ENCODE results near the gene SLC36A1.
"Not testable (repeated sequence)": the region's sequence is repeated elsewhere in the genome, so short reads cannot be mapped to it uniquely, and the experiment has no call there.

The SLC36A1 gene

GRCh38 chr5:151447174-151448037 is at the start of gene SLC36A1:
Gene SLC36A1, plus strand, starts transcription at chr5:151447603. Its CDS starts 11,190 bp downstream, at chr5:151458793.
- peak; percentile 60 for DNase-seq

- DNase-seq = no peak
These were observed 41.9 kb upstream of the SLC36A1 start for GRCh38 chr5:151405334-151406160.

GRCh38 chr5:151406322-151406947 is 41.0 kb upstream of the SLC36A1 start:
- DNase-seq = peak; percentile 11

- DNase-seq = no peak
These were observed 38.7 kb upstream of the SLC36A1 start for GRCh38 chr5:151408591-151409230.

GRCh38 chr5:151413800-151414199 is 33.6 kb upstream of the SLC36A1 start:
- DNase-seq = no peak

- DNase-seq = no peak
These were observed 32.9 kb upstream of the SLC36A1 start for GRCh38 chr5:151414536-151414935.

GRCh38 chr5:151417712-151418111 is 29.7 kb upstream of the SLC36A1 start:
- no peak for DNase-seq

- no peak for DNase-seq
These were observed 27.3 kb upstream of the SLC36A1 start for GRCh38 chr5:151420127-151420526.

- DNase-seq = no peak
These were observed 22.4 kb upstream of the SLC36A1 start for GRCh38 chr5:151424892-151425523.

- not testable (repeated sequence) for DNase-seq
These were observed 21.1 kb upstream of the SLC36A1 start for GRCh38 chr5:151426347-151426746.

GRCh38 chr5:151427258-151427657 is 20.1 kb upstream of the SLC36A1 start:
- no peak for DNase-seq

GRCh38 chr5:151430731-151431130 is 16.7 kb upstream of the SLC36A1 start:
- no peak for DNase-seq

GRCh38 chr5:151431666-151432065 is 15.7 kb upstream of the SLC36A1 start:
- no peak for DNase-seq

- no peak for DNase-seq
These were observed 15.2 kb upstream of the SLC36A1 start for GRCh38 chr5:151432210-151432609.

GRCh38 chr5:151434570-151435237 is 12.7 kb upstream of the SLC36A1 start:
- DNase-seq = no peak

- peak; percentile 10 for DNase-seq
These were observed 909 bp downstream of the SLC36A1 start for GRCh38 chr5:151448038-151448985.

- no peak for DNase-seq
These were observed 1.9 kb downstream of the SLC36A1 start for GRCh38 chr5:151449297-151449696.

- no peak for DNase-seq
These were observed 2.4 kb downstream of the SLC36A1 start for GRCh38 chr5:151449839-151450238.

- DNase-seq = no peak
These were observed 3.2 kb downstream of the SLC36A1 start for GRCh38 chr5:151450605-151451004.
